HG02938 (cell line): Measurements from ENCODE around the gene NFIL3.
A peak's percentile ranks its signal among the peaks of the same experiment; 100 is the strongest.

ENCODE experiments used
- ATAC-seq: cut with Tn5 transposase; IDR thresholded peaks from one replicate; pipeline ENCODE4 v1.9.1; 2021; ENCODE audit warnings: mild to moderate bottlenecking, moderate library complexity; ENCODE audit not compliant: unreplicated experiment

Gene NFIL3

DNA sequence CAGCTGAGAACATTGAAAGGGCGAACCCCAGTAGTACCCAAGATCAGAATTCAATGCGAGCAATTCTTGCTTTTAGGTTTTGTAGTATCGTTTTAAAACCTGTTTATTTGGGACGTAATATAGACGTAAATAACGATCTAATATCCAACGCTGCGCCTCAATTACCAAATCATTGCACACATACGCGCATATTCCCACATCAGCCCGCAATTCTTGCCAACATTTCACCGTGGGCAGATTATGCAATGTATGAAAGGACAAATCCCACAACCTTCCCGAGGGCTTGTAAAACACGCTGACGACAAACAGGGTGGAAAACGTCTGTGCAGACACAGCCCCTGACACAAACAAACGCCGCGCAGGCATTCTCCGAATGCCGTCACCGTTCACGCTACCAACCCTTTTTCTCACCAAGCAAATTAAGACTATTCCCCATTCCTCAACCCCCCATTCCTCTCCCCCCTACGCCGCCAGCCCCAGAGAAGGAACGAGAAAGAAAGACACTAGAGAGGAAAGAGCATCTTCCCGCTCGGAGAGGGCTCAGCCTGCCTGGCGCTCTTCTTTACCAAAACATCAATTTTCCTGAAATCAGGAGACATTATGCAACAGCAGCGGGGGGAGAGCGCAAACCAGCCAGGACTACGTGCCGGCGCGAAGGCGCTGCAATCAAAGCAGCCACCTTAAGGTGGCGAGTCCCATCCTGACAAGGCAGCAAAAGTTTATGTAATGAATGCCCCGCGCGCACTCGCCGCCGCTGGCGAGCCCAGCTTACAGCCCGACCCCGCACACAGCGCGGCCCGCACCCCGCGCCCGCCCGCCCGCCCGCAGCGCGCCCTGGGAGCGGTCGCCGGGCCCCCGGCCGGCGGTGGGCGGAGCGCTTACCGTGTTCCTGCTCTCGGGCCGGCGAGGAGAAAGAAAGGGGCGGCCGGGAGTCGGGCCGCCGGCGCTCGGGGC lies 597 bp downstream of the NFIL3 start:
- ATAC-seq = peak; percentile 48

DNA sequence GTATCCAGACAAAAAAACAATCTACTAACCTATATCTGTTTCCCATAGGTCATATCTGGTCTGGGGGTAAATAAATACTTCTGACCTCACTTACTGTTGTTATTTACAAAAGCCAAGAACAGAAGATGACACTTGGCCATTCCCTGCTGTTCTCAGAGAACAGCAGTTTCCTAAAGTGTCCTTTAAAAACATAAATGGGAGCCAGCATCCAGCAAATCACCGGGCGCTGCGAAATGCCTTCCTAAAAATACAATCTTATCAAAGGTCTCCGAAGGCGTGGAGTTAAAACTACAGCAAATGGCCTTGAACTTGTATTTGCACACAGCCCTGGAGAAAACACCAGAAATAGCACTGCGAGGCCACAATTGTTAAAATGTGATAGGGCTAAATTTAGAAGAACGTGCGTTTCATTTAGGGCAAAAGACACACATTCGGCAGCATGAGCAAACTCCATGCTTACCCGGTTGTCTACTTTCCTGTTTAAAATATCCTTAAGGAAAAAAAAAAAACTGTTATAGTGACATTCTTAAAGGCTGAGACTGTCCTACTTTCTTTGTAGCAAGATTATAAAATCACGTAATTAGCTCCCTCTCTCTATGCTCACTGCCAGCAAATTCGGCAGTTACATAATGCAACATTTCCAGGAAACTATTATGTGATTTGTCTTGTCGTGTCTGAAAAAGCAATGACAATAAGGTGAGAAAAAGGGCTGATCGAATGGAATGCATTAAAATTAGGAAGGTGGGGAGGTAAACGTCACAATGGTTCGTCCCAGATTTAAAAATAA lies 1.5 kb downstream of the NFIL3 start:
- ATAC-seq = no peak

DNA sequence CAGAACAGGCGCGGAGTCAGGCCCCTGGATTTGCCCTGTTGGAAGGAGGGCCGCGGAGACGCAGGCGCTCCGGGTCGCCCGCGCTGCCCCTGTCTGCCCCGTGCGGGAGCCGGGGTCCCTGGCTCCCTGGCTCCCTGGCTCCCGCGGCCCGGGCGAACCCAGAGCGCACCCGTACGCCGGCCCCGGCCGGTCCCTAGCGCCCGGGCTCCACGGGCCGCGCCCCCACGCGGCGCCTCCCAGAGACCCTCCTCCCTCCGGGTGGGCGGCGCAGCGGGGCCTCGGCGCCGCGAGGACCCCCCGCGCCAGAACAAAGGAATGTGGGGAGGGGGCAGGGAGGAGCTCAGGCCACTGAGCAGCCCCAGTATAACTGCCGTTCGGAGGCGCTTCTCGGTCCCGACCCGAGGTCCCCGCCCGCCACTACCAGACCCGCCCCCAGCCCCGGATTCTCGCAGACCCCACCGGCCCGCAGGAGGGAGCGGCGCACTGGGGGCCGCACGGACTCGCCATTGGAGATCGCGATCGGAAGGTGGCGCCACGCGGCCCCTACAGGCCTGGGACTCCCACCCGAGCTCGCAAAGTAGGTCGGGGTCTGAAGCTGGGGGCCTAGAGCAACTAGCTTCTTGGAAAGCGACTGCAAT lies 2.4 kb downstream of the NFIL3 start:
- no peak for ATAC-seq

DNA sequence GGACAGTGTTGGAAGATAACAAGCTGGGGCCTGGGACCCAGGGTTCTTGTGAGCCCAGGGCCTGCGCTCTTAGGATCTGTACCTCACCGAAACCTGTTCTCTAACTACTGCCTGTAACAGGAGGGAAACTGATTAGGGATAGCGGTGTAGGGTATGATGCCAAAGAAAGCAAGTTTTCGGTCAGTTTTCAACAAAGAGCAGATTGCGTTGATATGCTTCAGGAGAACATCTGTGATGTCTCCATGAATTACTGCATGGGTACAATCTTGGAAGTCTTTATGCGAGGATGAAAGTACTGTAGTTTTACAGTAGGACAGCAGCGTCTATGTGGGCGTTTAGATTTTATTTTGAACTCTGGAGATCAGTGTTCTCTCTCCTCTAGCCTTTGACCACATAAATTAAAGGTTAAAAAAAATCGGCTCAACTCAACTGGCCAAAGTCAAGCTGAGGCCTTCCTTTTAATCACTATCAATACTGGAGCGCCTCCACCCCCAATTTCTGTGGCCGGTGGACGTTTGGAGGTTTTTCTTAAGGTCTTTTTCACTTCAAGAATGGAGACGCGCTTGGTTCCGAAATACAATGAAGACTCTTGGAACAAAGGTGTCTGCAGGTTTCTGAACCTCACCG lies 3.0 kb downstream of the NFIL3 start:
- ATAC-seq = no peak

DNA sequence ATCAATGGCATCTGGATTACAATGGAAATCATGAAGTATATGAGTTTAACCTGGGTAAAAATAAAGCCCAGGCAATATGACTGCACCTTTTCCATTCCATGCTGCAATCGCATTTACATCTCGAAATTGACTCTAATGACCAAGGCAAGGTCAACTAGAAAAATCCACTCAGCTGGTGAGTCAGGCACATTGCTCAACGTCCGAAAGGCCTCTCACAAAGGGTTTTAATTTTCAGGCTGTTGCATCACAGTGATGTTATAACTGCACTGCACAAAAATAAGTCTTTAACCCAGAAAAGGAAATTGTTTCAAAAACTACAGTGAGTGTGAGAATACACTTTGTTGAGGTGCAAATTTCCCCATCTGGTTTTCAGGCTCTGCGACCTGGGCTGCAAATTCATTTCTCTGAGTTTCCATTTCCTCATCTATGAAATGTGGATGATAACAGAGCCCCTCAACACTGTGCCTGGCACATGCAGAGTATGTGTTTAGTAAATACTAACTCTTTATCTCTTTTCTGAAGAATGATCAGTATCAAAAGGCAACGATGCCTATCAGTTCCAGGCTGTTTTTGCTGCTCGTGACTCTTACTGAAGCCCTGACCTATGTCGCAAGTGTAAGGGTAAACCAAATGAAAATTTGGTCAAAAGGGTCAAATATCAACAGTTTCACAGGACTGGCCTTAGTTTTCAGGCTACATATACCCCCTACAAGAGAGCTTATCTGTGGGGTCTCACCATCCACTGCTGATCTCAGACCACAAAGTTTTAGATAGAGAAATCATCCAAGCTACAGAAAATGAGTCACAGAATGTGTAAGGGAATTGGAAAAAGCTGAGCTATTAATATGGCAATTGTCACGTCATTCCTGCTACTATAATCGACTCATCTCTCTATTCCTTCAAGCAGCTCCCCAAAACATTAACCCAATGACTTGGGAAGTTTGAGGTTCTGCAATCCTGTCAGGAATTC lies 4.1 kb downstream of the NFIL3 start:
- ATAC-seq = no peak

DNA sequence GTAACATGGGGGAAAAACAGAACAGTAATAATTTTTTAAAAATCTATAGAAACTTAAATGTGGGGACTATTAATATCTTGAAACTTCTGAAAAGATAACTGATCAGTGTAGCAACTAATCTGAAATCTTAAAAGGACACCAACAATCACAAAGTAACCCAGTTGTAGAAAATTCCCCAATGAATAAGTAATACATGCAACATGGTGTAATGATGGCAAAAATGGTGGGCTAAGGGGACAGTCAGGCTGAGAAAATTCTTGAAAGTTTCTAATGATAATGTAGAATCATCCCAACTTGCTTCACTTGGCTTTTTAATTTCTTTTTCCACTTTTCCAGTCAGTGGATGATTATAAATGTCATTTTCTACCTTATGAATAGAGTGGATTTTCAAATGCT lies 5.4 kb downstream of the NFIL3 start:
- ATAC-seq = no peak

DNA sequence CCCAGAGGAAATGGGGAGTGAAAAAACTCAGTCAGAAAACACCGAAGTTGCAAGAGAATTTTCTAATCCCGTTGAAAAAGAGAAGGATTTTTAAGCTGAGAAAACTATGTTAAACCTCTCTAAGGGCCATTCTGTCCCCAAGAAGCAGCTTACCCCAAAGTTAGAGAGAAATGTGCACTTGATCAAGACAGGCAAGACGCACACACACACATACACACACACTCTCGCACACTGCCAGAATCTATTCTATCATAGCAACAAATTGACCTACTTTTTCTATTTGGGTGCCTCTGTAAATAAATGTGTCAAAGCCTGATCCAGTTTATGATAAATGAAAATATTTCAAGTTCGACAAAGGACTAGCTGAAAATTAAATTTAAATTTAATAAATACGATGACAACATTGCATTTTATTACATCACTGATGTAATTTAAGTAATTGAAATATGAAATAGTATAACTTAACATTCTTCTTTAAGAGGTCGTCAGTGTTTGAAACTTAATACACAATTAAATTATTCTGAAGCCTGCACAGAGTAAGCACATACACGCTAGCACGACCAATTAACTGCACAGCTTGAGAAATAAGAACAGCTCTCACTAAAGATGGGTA lies 5.9 kb downstream of the NFIL3 start:
- no peak for ATAC-seq

DNA sequence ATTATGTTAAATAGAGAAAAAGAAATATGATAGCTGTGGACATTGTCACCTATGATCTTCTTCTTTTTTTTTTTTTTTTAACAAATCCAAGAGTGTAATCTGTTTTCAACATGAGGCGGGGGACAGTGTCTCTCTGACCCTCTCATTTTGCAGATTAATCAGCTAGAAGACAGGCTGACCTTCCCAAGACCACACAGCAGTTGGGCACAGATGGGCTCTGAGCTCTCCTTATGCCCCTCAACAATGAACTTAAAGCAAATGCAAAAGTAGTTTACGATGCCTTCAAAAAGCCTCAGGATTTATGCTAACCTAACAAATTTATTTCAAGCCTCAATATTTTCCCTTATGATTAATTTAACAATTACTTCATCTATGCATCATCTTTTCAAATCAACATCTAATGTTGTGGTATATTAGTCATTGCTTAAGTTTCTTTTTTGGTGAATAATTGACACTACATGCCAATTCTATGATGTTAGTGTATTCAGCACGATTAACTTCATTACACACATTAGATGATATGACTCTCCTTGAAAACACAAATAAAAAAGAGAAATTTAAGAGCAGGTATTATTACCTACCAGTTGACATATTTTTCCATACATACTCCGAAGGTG lies 7.4 kb downstream of the NFIL3 start:
- no peak for ATAC-seq

DNA sequence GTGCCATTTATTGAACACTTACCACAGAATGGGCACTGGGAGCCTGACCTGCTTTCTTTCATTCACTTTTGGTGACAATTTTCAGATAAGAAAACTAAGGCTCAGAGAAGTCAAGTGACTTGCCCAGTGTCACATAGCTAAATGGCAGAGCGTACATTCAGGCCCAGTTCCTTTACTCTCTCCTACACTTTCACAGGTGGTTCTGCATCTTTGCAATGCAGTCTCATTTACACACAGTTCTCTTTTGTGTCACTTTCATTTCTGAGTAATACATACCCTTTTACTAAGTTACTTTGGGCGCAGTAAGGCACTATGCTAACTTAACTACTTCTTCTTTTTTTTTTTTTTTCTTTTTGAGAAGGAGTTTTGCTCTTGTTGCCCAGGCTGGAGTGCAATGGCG lies 8.3 kb downstream of the NFIL3 start:
- peak; percentile 94 for ATAC-seq

DNA sequence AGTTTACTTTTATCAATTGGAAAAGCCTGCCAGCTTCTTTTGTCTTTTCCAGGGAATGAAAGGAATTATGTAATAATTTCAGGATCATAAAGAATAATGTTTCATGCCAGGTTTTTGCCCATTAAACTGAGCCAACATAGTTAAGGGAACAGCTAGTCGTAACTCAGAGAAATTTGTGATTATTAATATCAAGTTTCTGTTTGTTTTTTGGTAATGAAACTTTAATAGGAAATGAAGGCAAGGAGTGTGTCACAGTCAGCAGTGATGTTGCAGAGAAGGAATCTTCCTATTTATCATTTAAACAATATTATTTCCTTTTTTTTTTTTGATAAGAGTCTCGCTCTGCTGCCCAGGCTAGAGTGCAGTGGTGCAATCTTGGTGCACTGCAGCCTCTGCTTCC lies 10.7 kb downstream of the NFIL3 start:
- no peak for ATAC-seq

DNA sequence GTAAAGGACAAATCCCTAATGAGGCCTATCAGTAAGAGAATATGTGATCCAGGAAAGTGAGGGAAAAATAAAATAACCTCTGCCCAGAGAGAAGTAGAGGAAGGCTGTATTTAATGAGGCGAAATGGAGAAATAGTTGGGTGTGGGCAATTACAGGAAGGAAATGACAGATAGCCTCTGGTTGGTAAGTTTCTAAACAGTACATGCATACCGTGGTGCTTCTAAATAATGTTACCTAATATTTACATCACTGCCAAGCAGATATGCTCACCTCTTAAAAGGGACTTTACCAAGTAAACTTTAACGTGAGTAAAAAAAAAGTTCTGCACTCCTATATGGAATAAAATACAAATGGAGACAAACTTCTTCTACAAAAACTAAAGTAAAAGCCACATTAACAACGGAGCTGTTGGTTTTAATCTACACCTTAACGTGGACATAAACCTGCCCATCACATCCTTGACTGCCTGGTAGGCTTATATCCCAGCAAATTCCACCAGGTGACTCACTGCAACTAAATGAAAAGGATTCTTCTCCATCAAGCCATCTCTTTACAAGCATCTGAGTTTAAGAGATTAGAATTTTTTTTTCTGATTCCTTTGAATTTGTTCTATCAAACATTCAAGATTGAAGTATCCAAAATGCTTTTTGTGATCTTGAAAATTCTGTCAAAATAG lies 12.4 kb downstream of the NFIL3 start:
- ATAC-seq = no peak

DNA sequence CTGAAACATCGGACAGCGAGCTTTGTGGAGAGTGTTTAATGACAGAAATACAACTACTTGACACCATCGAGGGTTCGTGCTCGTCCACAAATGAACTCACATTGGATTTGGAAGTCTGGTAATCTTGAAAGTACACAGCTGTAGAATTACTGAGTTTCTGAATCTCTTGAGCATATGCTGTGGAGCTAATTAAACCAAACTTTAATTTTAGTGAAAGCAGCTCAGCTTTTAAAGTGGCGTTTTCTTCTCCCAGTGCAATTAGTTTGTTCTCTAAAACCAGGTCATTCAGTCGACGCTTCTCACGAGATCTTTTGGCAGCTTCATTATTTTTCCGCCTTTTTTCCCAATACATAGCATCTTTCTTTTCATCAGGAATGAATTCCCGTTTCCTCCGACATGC lies 13.5 kb downstream of the NFIL3 start:
- no peak for ATAC-seq

DNA sequence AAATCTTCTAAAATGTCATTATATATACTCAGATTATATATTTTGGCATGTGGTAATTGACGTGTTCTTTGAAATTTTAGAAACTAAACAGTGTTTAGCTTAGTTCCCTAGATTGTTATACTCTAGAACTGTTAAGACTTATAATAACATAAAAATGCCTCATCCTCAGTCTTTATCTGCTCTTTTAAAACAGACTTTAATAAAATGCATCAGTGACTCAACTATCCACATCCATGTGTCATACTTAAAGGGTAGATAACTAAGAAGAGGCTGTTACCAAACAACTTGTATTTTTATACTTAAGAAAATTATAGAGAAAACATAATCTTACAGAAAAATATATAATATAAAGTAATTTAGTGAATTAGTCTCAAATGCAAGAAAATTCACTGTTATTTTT lies 15.2 kb downstream of the NFIL3 start:
- ATAC-seq = no peak

DNA sequence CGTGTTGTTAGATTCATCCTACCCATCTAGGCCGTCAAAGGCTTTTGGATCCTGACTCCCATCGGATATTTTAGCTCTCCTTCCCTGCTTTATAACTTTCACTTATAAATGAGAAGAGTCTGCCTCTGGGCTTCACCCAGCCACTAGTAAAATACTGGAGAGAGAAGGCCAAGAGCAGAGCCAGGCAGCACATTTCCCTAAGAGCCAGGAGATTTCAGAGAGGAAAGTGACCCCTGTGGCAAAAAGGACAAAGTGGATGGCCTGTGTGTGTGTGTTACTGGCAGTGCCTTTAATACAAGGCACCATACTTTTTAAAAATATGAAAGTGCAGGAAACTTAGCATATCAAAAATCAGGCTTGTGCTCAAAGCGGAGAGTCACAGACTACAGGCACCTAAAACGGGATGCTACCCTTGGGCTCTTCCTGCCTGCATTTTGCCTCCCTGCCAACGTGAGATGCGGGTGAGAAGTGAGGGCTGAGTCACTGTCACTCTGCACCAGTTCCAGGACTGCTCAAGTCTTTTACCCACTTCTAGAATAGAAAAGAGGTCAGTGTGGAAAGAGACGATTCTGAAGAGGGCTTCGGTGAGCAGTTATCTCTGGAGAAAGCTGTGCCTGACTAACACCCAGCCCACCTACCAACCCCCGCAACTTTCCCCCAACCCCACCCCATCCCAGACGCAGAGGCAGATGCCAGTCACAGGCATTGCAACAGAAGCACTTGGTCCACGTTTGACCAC lies 15.9 kb downstream of the NFIL3 start:
- no peak for ATAC-seq

DNA sequence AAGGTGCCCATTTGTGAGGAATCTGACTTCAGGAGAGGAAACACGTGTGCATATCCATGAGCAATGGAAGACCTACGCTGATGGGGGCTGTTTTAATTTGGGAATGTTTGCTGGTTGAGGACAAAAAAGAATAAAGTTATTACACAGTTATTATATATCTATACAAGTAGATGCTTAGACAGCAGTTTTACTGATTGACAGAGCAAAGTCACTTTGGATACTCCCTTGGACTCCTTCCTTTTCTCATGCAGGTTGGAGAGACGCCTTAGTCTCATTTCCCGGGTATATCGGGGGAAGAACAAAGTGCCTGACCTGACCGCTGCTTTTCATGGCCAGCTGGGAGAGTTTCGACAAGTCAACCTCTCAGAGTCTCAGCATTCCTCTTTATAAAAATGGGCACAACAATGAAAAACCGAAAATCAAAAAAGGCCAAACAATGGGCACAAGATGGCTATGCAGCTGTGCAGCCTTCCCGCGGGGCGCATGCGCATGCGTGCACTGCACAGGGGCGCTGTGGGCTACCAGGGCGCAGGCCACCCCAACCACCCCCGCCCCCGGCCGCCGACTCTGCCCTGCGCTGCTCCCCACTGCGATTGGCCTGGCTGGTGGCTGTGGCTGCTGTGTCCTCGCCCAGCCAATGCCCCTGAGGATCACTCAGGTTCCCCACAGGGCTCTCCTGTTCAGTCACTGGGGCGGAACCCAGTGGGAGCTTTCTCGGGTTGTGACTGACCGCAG lies 18.1 kb downstream of the NFIL3 start:
- ATAC-seq = no peak

DNA sequence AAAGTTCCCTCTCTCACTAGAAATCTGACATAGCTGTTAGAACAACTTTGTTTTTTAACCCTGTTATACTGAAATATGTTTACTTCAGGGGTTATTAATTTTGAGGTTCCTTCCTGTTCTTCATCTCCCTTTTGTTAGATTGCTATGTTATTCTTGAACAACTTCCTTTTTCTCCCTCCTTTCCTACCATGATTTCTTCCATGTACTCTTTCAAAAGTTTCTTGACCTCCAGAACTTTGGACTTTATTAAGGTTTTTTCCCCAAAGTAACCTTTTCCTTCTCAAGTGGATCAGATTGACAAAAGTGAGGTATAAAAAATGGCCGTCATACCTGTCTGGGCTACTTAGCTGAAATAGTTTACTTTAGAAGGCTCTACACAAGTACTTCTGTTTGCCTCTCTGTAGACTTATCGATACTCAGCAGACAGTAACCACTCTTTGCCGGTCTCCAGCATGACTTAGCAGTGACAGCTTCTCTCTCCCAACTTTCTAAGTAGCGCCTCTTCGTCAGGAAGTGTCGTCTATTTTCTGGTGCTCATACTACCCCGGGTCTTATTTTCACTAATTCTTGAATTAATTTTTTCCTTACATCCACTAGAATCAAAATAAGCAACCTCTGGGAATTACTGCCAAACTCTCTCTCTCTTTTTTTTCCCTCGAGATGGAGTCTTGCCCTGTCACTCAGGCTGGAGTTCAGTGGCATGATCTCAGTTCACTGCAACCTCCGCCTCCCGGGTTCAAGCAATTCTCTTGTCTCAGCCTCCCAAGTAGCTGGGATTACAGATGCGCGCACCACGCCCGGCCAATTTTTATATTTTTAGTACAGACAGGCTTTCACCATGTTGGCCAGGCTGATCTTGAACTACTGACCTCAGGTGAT lies 19.7 kb downstream of the NFIL3 start:
- no peak for ATAC-seq
